Common myeloid progenitor, CD34-positive (primary cell): ENCODE measurements around the gene GDF7.
A peak's percentile ranks its signal among the peaks of the same experiment; 100 is the strongest.

Experiments used
- CTCF ChIA-PET: fragments of 350-600 bp; sonication (Branson Sonifier 250); formaldehyde crosslinking; loops from one replicate; lab custom pipeline; 2021; ENCODE audit warnings: antibody characterized with exemption; lab: Charles Lee
- POLR2A ChIA-PET: fragments of 350-600 bp; sonication (Branson Sonifier 250); formaldehyde crosslinking; loops from one replicate; lab custom pipeline; 2021; ENCODE audit warnings: antibody characterized with exemption; lab: Charles Lee
- DNase-seq, 3 donors: peaks; one replicate each; pipeline versions ENCODE4 v3.0.0 to v3.0.0-alpha.2; 2013
- H3K27ac ChIP-seq, 2 experiments: 1 replicate in 1 of 2; 2 replicates in 1 of 2; pipeline ENCODE4 v1.7.0; 2013; ENCODE audit warnings: inconsistent platforms in 2 of 2, low read length in 2 of 2, mild to moderate bottlenecking in 2 of 2, low read depth in 1 of 2, moderate library complexity in 1 of 2; ENCODE audit not compliant: severe bottlenecking in 2 of 2, insufficient read depth in 1 of 2, poor library complexity in 1 of 2
- H3K27me3 ChIP-seq, 5 experiments: replicated peaks in 2 of 5; 1 replicate in 3 of 5; 2 replicates in 2 of 5; pipeline versions ENCODE4 v1.6.1 to v1.7.0; 2013; ENCODE audit warnings: low read length in 4 of 5, mild to moderate bottlenecking in 2 of 5, moderate library complexity in 2 of 5, inconsistent platforms in 1 of 5; ENCODE audit not compliant: insufficient read depth in 5 of 5, control insufficient read depth in 4 of 5
- H3K36me3 ChIP-seq, 4 experiments: 1 replicate in 2 of 4; 2 replicates in 2 of 4; pipeline versions ENCODE4 v1.6.1 to v1.7.0; 2013; ENCODE audit warnings: low read length in 3 of 4, control low read depth in 1 of 4, mild to moderate bottlenecking in 1 of 4; ENCODE audit not compliant: control insufficient read depth in 4 of 4, insufficient read depth in 4 of 4
- H3K4me1 ChIP-seq, 4 experiments: 1 replicate in 3 of 4; 2 replicates in 1 of 4; pipeline versions ENCODE4 v1.6.1 to v1.7.1; 2013; ENCODE audit warnings: low read length in 3 of 4, mild to moderate bottlenecking in 3 of 4, control low read depth in 1 of 4, inconsistent platforms in 1 of 4, moderate library complexity in 1 of 4; ENCODE audit not compliant: control insufficient read depth in 4 of 4, insufficient read depth in 4 of 4; ENCODE audit errors: control extremely low read depth in 1 of 4
- H3K4me3 ChIP-seq, 7 experiments: 1 replicate in 4 of 7; 2 replicates in 3 of 7; pipeline versions ENCODE4 v1.5.1 to v1.7.0; 2013; ENCODE audit warnings: mild to moderate bottlenecking in 7 of 7, low read length in 6 of 7, moderate library complexity in 6 of 7, inconsistent platforms in 2 of 7, low read depth in 2 of 7, control low read depth in 1 of 7; ENCODE audit not compliant: insufficient read depth in 4 of 7, control insufficient read depth in 1 of 7; ENCODE audit errors: extremely low read depth in 1 of 7
- H3K9me3 ChIP-seq, 5 experiments: 1 replicate in 4 of 5; 2 replicates in 1 of 5; pipeline versions ENCODE4 v1.6.1 to v1.7.1; 2013; ENCODE audit warnings: low read length in 4 of 5, mild to moderate bottlenecking in 2 of 5, inconsistent platforms in 1 of 5, low read depth in 1 of 5, moderate library complexity in 1 of 5; ENCODE audit not compliant: control insufficient read depth in 4 of 5, insufficient read depth in 2 of 5; ENCODE audit errors: control extremely low read depth in 1 of 5
- WGBS: methylation state at CpG from one replicate; pipeline ENCODE4 v1.1.5; 2013; ENCODE audit not compliant: insufficient coverage; 5-methylcytosine and 5-hydroxymethylcytosine counted together

Gene GDF7

GRCh38 chr2:20723543-20723942, 56.6 kb downstream of the GDF7 start:
- peaks cover 0 to 21% (median 6%) of the 10 kb centered on the region in 4 experiments for H3K36me3 ChIP-seq
- H3K9me3 ChIP-seq, result peaks cover 0 to 17% (median 0%) of the 10 kb centered on the region in 5 experiments
- peaks cover 0 to 16% (median 8%) of the 10 kb centered on the region in 4 experiments for H3K4me1 ChIP-seq
- CTCF ChIA-PET, result no interaction called here
- no peak overlapping the region for H3K4me3 ChIP-seq
- H3K27ac ChIP-seq, result no peak overlapping the region
- POLR2A ChIA-PET, result no interaction called here
- no peaks in the 10 kb centered on the region for H3K27me3 ChIP-seq
- DNase-seq, result no peak

GRCh38 chr2:20724500-20725053, 57.6 kb downstream of the GDF7 start:
- no peaks in the 10 kb centered on the region for H3K27me3 ChIP-seq
- H3K4me1 ChIP-seq, result peaks cover 0 to 25% (median 12%) of the 10 kb centered on the region in 4 experiments
- peaks cover 0 to 21% (median 6%) of the 10 kb centered on the region in 4 experiments for H3K36me3 ChIP-seq
- H3K27ac ChIP-seq, result no peak overlapping the region
- DNase-seq, result no peak
- no peak overlapping the region for H3K4me3 ChIP-seq
- POLR2A ChIA-PET, result no interaction called here
- CTCF ChIA-PET, result no interaction called here
- 100% methylated on average over 1 of the region's 3 CpGs for WGBS
- peaks cover 0 to 13% (median 0%) of the 10 kb centered on the region in 5 experiments for H3K9me3 ChIP-seq

- POLR2A ChIA-PET, result no interaction called here
- peaks cover 0 to 6% (median 0%) of the 10 kb centered on the region in 5 experiments for H3K9me3 ChIP-seq
- no peak for DNase-seq
- no peaks in the 10 kb centered on the region for H3K27me3 ChIP-seq
- H3K27ac ChIP-seq, result no peak overlapping the region
- H3K4me1 ChIP-seq, result peaks cover 0 to 32% (median 12%) of the 10 kb centered on the region in 4 experiments
- 100% methylated on average over 1 of the region's 2 CpGs for WGBS
- H3K4me3 ChIP-seq, result no peak overlapping the region
- peaks cover 0 to 21% (median 6%) of the 10 kb centered on the region in 4 experiments for H3K36me3 ChIP-seq
- CTCF ChIA-PET, result interaction anchor here (0.9 kb wide), 1 partner anchor 238 kb away, joined by 3 read pairs; no protein-coding TSS in a partner anchor
Measured at GRCh38 chr2:20725782-20726181, 58.8 kb downstream of the GDF7 start.

GRCh38 chr2:20726913-20727312, 60.0 kb downstream of the GDF7 start:
- H3K9me3 ChIP-seq, result peaks cover 0 to 3% (median 0%) of the 10 kb centered on the region in 5 experiments
- H3K36me3 ChIP-seq, result peaks cover 0 to 21% (median 6%) of the 10 kb centered on the region in 4 experiments
- 100% methylated on average over 2 of the region's 5 CpGs for WGBS
- CTCF ChIA-PET, result interaction anchor here (1.3 kb wide), 1 partner anchor 66 kb away, joined by 5 read pairs; no protein-coding TSS in a partner anchor
- no peaks in the 10 kb centered on the region for H3K27me3 ChIP-seq
- H3K27ac ChIP-seq, result peak overlapping the region in 1 of 2 experiments; percentile 73
- H3K4me1 ChIP-seq, result peaks cover 0 to 32% (median 12%) of the 10 kb centered on the region in 4 experiments
- POLR2A ChIA-PET, result interaction anchor here (0.6 kb wide), 1 partner anchor 330 kb away, joined by 4 read pairs; no protein-coding TSS in a partner anchor
- H3K4me3 ChIP-seq, result no peak overlapping the region
- DNase-seq, result no peak

GRCh38 chr2:20728114-20728758, 61.3 kb downstream of the GDF7 start:
- H3K9me3 ChIP-seq, result peaks cover 0 to 1% (median 0%) of the 10 kb centered on the region in 5 experiments
- DNase-seq, result peak; percentile 43 to 86 (median 65)
- peak overlapping the region in 1 of 2 experiments; percentile 73 for H3K27ac ChIP-seq
- ChIA-PET CTCF (interaction anchor here (0.9 to 2.2 kb wide), 5 partner anchors 10 to 75 kb away, joined by 3 to 5 read pairs (median 3); no protein-coding TSS in a partner anchor), POLR2A (no interaction called here)
- peaks cover 0 to 32% (median 12%) of the 10 kb centered on the region in 4 experiments for H3K4me1 ChIP-seq
- no peaks in the 10 kb centered on the region for H3K27me3 ChIP-seq
- peak overlapping the region in 4 of 7 experiments; percentile 7 to 53 (median 34) for H3K4me3 ChIP-seq
- 33% methylated on average over 3 of the region's 4 CpGs for WGBS
- peaks cover 0 to 21% (median 4%) of the 10 kb centered on the region in 4 experiments for H3K36me3 ChIP-seq
